Measurements from ENCODE around the gene SMARCD3. TPM values are rescaled to one million over a fixed set of nuclear protein-coding genes. Genes with fewer than 3 reads are reported as not detected.

Gene SMARCD3
- polyA plus RNA-seq, 3 donors: 104 to 183 (median 112) TPM

DNA sequence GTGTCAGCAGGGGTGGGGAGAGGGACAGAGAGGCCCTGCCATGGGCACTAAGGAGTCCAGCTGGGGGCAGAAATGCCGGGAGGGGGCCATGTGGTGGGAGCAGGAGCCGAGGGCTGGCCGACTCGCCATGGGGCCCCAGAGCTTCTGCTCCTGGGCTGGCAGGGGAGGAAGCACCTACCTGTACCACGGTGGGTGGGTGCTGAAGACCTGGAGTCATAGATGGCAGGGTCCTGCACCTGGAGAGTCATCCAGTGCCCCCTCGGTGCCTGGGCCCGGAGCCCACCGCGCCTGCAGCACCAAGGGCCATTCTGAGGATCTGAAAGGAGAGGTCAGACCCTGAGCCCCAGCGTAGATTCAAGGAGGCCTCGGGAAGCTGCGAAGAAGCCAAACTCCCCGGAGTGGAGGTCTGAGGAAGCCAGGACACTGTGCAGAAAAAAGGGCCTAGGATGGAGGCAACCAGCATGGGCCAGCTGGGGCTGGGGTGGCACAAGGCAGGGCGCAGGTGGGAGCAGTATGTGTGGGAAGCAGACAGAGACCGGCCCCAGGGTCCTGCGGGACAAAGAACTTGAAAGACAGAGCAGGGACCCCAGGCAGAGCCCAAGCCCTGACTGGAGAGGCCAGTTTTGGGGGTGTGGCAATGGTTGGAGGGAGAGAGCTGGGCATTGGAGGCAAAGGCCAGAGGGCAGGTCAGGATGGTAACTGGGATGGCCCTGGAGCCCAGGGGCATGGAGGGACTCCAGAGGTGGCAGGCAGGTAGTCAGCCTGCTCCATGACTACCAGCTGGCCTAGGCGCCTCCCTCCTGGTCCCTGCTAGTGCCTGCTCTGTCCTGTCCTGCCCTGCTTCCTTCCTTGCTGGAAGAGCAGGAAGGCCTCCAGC lies 26.7 kb upstream of the SMARCD3 start:
- peak overlapping the region; percentile 5 to 99 (median 82) for H3K27ac Mint-ChIP-seq

DNA sequence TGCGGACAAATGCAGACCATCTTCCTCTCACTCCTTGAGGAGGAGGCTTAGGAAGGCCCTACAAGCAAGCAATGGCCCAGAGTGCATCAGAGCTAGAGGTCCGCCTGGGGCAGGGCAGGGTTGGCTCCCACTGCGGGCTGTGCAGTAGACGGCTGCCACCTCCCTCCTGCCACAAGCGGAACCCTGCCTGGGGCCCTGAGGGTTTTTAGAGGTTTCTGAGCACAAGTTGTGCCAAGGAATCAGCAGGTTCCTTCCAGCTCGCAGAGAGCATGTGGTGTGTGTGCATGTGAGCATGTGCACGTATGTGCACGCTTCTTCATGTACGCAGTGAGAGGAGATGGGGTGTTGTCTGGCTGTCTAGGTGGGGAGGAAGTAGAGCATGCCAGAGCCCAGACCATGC lies 25.9 kb upstream of the SMARCD3 start:
- Mint-ChIP-seq H3K36me3 (peaks cover 18 to 36% of the 10 kb centered on the region in 2 donors), H3K27ac (peak overlapping the region; percentile 5 to 99 (median 90)), H3K9me3 (no peaks in the 10 kb centered on the region), H3K4me1 (peaks cover 72% of the 10 kb centered on the region), H3K27me3 (ENCODE audit: low read depth in 3 of 3) (peaks cover 3 to 10% (median 10%) of the 10 kb centered on the region in 3 donors), H3K4me3 (peak overlapping the region; percentile 67 to 87)
- intact Hi-C loops (cut with micrococcal nuclease): loop anchor here in 1 of 2 donors (5.0 kb wide), 1 partner anchor 42 kb away; the partner anchor contains the start of gene CHPF2
- Histone ChIP-seq H3K36me3 (replicated peaks in 1 of 2; ENCODE audit: control insufficient read depth in 1 of 2, insufficient read depth in 2 of 2, low read length in 2 of 2) (peaks cover 4 to 12% of the 10 kb centered on the region in 2 donors), H3K4me3 (replicated peaks in 1 of 3; ENCODE audit: low read depth in 2 of 3, low read length in 3 of 3) (peak overlapping the region in 1 of 3 experiments; percentile 79), H3K79me2 (ENCODE audit: insufficient read depth, low read length) (peaks cover 20% of the 10 kb centered on the region), H3K4me1 (ENCODE audit: control insufficient read depth in 1 of 2, insufficient read depth in 2 of 2, low read length in 2 of 2) (peaks cover 68 to 70% of the 10 kb centered on the region in 2 donors), H4K20me1 (ENCODE audit: insufficient read depth, low read length) (peaks cover 18% of the 10 kb centered on the region), H3K27ac (ENCODE audit: low read depth in 1 of 2, low read length in 2 of 2) (peak overlapping the region; percentile 86 to 92), H3K9ac (ENCODE audit: insufficient read depth, low read length, poor library complexity, severe bottlenecking) (peak overlapping the region; percentile 51), H3K27me3 (ENCODE audit: control insufficient read depth in 2 of 2, insufficient read depth in 2 of 2, low read length in 2 of 2) (no peaks in the 10 kb centered on the region), H3K9me3 (replicated peaks in 1 of 2; ENCODE audit: control insufficient read depth in 1 of 2, insufficient read depth in 1 of 2, low read length in 2 of 2) (no peaks in the 10 kb centered on the region), H2AFZ (ENCODE audit: insufficient read depth, low read depth, low read length, poor library complexity, severe bottlenecking) (no peak overlapping the region), H3K4me2 (replicated peaks; ENCODE audit: extremely low read depth, low read length, poor library complexity, severe bottlenecking) (peak overlapping the region; percentile 84)
- 23% methylated on average over 7 of the region's 9 CpGs for WGBS (ENCODE audit: insufficient coverage)
- peak in 2 of 3 donors; percentile 16 to 21 for DNase-seq
- TF ChIP-seq, protein P1, sequence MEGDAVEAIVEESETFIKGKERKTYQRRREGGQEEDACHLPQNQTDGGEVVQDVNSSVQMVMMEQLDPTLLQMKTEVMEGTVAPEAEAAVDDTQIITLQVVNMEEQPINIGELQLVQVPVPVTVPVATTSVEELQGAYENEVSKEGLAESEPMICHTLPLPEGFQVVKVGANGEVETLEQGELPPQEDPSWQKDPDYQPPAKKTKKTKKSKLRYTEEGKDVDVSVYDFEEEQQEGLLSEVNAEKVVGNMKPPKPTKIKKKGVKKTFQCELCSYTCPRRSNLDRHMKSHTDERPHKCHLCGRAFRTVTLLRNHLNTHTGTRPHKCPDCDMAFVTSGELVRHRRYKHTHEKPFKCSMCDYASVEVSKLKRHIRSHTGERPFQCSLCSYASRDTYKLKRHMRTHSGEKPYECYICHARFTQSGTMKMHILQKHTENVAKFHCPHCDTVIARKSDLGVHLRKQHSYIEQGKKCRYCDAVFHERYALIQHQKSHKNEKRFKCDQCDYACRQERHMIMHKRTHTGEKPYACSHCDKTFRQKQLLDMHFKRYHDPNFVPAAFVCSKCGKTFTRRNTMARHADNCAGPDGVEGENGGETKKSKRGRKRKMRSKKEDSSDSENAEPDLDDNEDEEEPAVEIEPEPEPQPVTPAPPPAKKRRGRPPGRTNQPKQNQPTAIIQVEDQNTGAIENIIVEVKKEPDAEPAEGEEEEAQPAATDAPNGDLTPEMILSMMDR (IDR thresholded peaks at IDR 0.05): no peak

More for the DNA sequence above, 26.7 kb upstream of the SMARCD3 start:
- WGBS (ENCODE audit: insufficient coverage): 95% methylated on average over 16 of the region's 17 CpGs
- Mint-ChIP-seq H3K27me3 (ENCODE audit: low read depth in 3 of 3) (peaks cover 3 to 13% (median 11%) of the 10 kb centered on the region in 3 donors), H3K4me1 (peaks cover 69% of the 10 kb centered on the region), H3K9me3 (no peaks in the 10 kb centered on the region), H3K36me3 (peaks cover 10 to 28% of the 10 kb centered on the region in 2 donors), H3K4me3 (peak overlapping the region; percentile 75 to 90)
- Histone ChIP-seq H3K27ac (ENCODE audit: low read depth in 1 of 2, low read length in 2 of 2) (peak overlapping the region; percentile 86 to 92), H3K36me3 (replicated peaks in 1 of 2; ENCODE audit: control insufficient read depth in 1 of 2, insufficient read depth in 2 of 2, low read length in 2 of 2) (peaks cover 3 to 4% of the 10 kb centered on the region in 2 donors), H4K20me1 (ENCODE audit: insufficient read depth, low read length) (peaks cover 18% of the 10 kb centered on the region), H3K4me1 (ENCODE audit: control insufficient read depth in 1 of 2, insufficient read depth in 2 of 2, low read length in 2 of 2) (peaks cover 68 to 70% of the 10 kb centered on the region in 2 donors), H3K9ac (ENCODE audit: insufficient read depth, low read length, poor library complexity, severe bottlenecking) (peak overlapping the region; percentile 59), H3K9me3 (replicated peaks in 1 of 2; ENCODE audit: control insufficient read depth in 1 of 2, insufficient read depth in 1 of 2, low read length in 2 of 2) (no peaks in the 10 kb centered on the region), H3K79me2 (ENCODE audit: insufficient read depth, low read length) (peaks cover 20% of the 10 kb centered on the region), H3K4me3 (replicated peaks in 1 of 3; ENCODE audit: low read depth in 2 of 3, low read length in 3 of 3) (peak overlapping the region; percentile 1 to 79 (median 42)), H3K27me3 (ENCODE audit: control insufficient read depth in 2 of 2, insufficient read depth in 2 of 2, low read length in 2 of 2) (no peaks in the 10 kb centered on the region), H2AFZ (ENCODE audit: insufficient read depth, low read depth, low read length, poor library complexity, severe bottlenecking) (no peak overlapping the region), H3K4me2 (replicated peaks; ENCODE audit: extremely low read depth, low read length, poor library complexity, severe bottlenecking) (peak overlapping the region; percentile 84)
- TF ChIP-seq, protein P1 (IDR thresholded peaks at IDR 0.05): no peak
- DNase-seq: no peak
- intact Hi-C loops (cut with micrococcal nuclease): loop anchor here in 1 of 2 donors (5.0 kb wide), 1 partner anchor 43 kb away; the partner anchor contains the start of gene CHPF2

All from CD14-positive monocyte (primary cell).